Hepatocyte (in vitro differentiated cells): ENCODE results near the gene CCDC172.

ENCODE experiments used
- CTCF ChIP-seq: fragments of 200-600 bp; sonication (generic); IDR thresholded peaks from 2 replicates; pipeline ENCODE4 v1.5.1; 2016; ENCODE audit warnings: antibody characterized with exemption, mild to moderate bottlenecking; ENCODE audit not compliant: poor library complexity
- EZH2 ChIP-seq: fragments of 200-600 bp; sonication (generic); IDR thresholded peaks from 2 replicates; pipeline ENCODE4 v1.6.1; 2016; ENCODE audit warnings: antibody characterized with exemption, mild to moderate bottlenecking, borderline replicate concordance
- EZH2phosphoT487 ChIP-seq: fragments of 200-600 bp; sonication (generic); IDR thresholded peaks from one replicate; pipeline ENCODE4 v1.6.1; 2018; ENCODE audit warnings: antibody characterized with exemption, mild to moderate bottlenecking, low read depth, moderate library complexity; ENCODE audit not compliant: unreplicated experiment, severe bottlenecking

- TF ChIP-seq CTCF (no peak), EZH2 (no peak), EZH2phosphoT487 (no peak)
These were observed 13.2 kb upstream of the CCDC172 start for GRCh38 chr10:116311016-116311415.
